SK-N-SH (cell line): ENCODE measurements around the gene RHOBTB1. TPM values are rescaled to one million over a fixed set of nuclear protein-coding genes. Genes with fewer than 3 reads are reported as not detected.

ENCODE experiments used
- CTCF ChIA-PET: fragments of 300-600, 350-600 bp; formaldehyde crosslinking; extraction: SDS; loops from one replicate; lab custom pipeline; 2021; lab: Yijun Ruan, JAX
- POLR2A ChIA-PET: fragments of 350-600 bp; sonication (Branson Sonifier 250); formaldehyde crosslinking; extraction: SDS; loops from one replicate; lab custom pipeline; 2020; ENCODE audit warnings: antibody characterized with exemption, inconsistent platforms; lab: Yijun Ruan, JAX
- DNase-seq: peaks from one replicate; pipeline ENCODE4 v3.0.0; 2012
- H2AFZ ChIP-seq: fragments of 200-600 bp; sonication (generic); 2 replicates; pipeline ENCODE4 v1.8.1; 2016; ENCODE audit warnings: antibody characterized with exemption, mild to moderate bottlenecking, low read depth
- H3F3A ChIP-seq: fragments of 200-600 bp; sonication (generic); replicated peaks from 2 replicates; pipeline ENCODE3; 2016; ENCODE audit warnings: antibody characterized with exemption, mild to moderate bottlenecking; ENCODE audit not compliant: insufficient read depth
- H3K27ac ChIP-seq, 2 experiments: fragments of 200-500 bp in 1 of 2; fragments of 200-600 bp in 1 of 2; sonication (Bioruptor generic) in 1 of 2; sonication (generic), shearing (Covaris generic) in 1 of 2; 2 replicates each; pipeline versions ENCODE4 v1.5.1 to v1.6.1; 2014 to 2016; ENCODE audit warnings: low read depth in 2 of 2, inconsistent platforms in 1 of 2, low read length in 1 of 2, mild to moderate bottlenecking in 1 of 2, mixed read lengths in 1 of 2
- H3K27me3 ChIP-seq: fragments of 200-600 bp; sonication (generic), shearing (Covaris generic); 2 replicates; pipeline ENCODE4 v1.6.1; 2016; ENCODE audit warnings: mixed run types; ENCODE audit not compliant: insufficient read depth
- H3K36me3 ChIP-seq, 2 experiments: fragments of 200-500 bp in 1 of 2; fragments of 200-600 bp in 1 of 2; sonication (Bioruptor generic) in 1 of 2; sonication (generic) in 1 of 2; replicated peaks in 1 of 2; 2 replicates each; pipeline versions ENCODE3 to v1.5.1; 2014 to 2016; ENCODE audit warnings: low read length in 1 of 2, mild to moderate bottlenecking in 1 of 2; ENCODE audit not compliant: insufficient read depth in 2 of 2, control insufficient read depth in 1 of 2
- H3K4me1 ChIP-seq, 2 experiments: fragments of 200-500 bp in 1 of 2; fragments of 200-600 bp in 1 of 2; sonication (Bioruptor generic) in 1 of 2; sonication (generic), shearing (Covaris generic) in 1 of 2; 2 replicates each; pipeline versions ENCODE4 v1.5.1 to v1.6.1; 2014 to 2016; ENCODE audit warnings: low read depth in 1 of 2, low read length in 1 of 2, mixed run types in 1 of 2; ENCODE audit not compliant: insufficient read depth in 2 of 2, control insufficient read depth in 1 of 2
- H3K4me2 ChIP-seq: fragments of 200-600 bp; sonication (generic), shearing (Covaris generic); 2 replicates; pipeline ENCODE4 v1.6.1; 2017; ENCODE audit warnings: mixed run types
- H3K4me3 ChIP-seq, 2 experiments: fragments of 200-500 bp in 1 of 2; fragments of 200-600 bp in 1 of 2; sonication (Bioruptor generic) in 1 of 2; sonication (generic), shearing (Covaris generic) in 1 of 2; 2 replicates each; pipeline versions ENCODE4 v1.5.1 to v1.8.1; 2014 to 2016; ENCODE audit warnings: low read depth in 2 of 2, inconsistent platforms in 1 of 2, low read length in 1 of 2, mild to moderate bottlenecking in 1 of 2, mixed read lengths in 1 of 2, moderate library complexity in 1 of 2
- H3K79me2 ChIP-seq: fragments of 200-600 bp; sonication (generic); 2 replicates; pipeline ENCODE4 v1.8.1; 2017; ENCODE audit warnings: mild to moderate bottlenecking; ENCODE audit not compliant: insufficient read depth
- H3K9ac ChIP-seq: fragments of 200-600 bp; sonication (generic); 2 replicates; pipeline ENCODE4 v1.6.1; 2017; ENCODE audit warnings: mixed run types
- H3K9me2 ChIP-seq: fragments of 200-600 bp; sonication (generic); 2 replicates; pipeline ENCODE4 v1.6.1; 2017; ENCODE audit warnings: mixed run types
- H3K9me3 ChIP-seq: fragments of 200-600 bp; sonication (generic); 2 replicates; pipeline ENCODE4 v1.6.1; 2017; ENCODE audit warnings: mixed run types, mild to moderate bottlenecking, moderate library complexity
- H4K20me1 ChIP-seq: fragments of 200-600 bp; sonication (generic); 2 replicates; pipeline ENCODE4 v1.6.1; 2017; ENCODE audit warnings: mild to moderate bottlenecking, mixed run types; ENCODE audit not compliant: insufficient read depth
- FOXM1 ChIP-seq: IDR thresholded peaks from 2 replicates; pipeline ENCODE4 v1.4.0; 2012; ENCODE audit warnings: low read depth, mild to moderate bottlenecking
- MEF2A ChIP-seq: IDR thresholded peaks from 2 replicates; pipeline ENCODE4 v1.4.0; 2012; ENCODE audit warnings: low read depth, borderline replicate concordance
- MXI1 ChIP-seq: IDR thresholded peaks from 2 replicates; pipeline ENCODE4 v1.6.1; 2012; ENCODE audit warnings: mild to moderate bottlenecking, low read depth, low read length, improper control_type of control experiment
- NFIC ChIP-seq: IDR thresholded peaks from 2 replicates; pipeline ENCODE4 v1.4.0; 2012; ENCODE audit warnings: borderline replicate concordance
- POLR2AphosphoS5 ChIP-seq: IDR thresholded peaks from 2 replicates; pipeline ENCODE4 v1.6.1; 2012; ENCODE audit warnings: low read depth, low read length
- RCOR1 ChIP-seq: fragments of 150-350 bp; IDR thresholded peaks from 2 replicates; pipeline ENCODE4 v1.6.1; 2017; ENCODE audit warnings: antibody characterized with exemption, low read length
- SIN3A ChIP-seq: IDR thresholded peaks from 2 replicates; pipeline ENCODE4 v1.6.1; 2012; ENCODE audit warnings: low read depth, mild to moderate bottlenecking, low read length, moderate library complexity, borderline replicate concordance
- SMC3 ChIP-seq: IDR thresholded peaks from 2 replicates; pipeline ENCODE4 v1.6.1; 2012; ENCODE audit warnings: low read depth, low read length, improper control_type of control experiment
- TCF12 ChIP-seq: IDR thresholded peaks from 2 replicates; pipeline ENCODE4 v1.4.0; 2012
- TEAD4 ChIP-seq: IDR thresholded peaks from 2 replicates; pipeline ENCODE4 v1.4.0; 2012; ENCODE audit warnings: mild to moderate bottlenecking, borderline replicate concordance; ENCODE audit not compliant: insufficient read depth
- USF2 ChIP-seq: fragments of 150-350 bp; IDR thresholded peaks from 2 replicates; pipeline ENCODE4 v1.6.1; 2017; ENCODE audit warnings: antibody characterized with exemption, low read length, low read depth, borderline replicate concordance
- ZBTB33 ChIP-seq: IDR thresholded peaks from 2 replicates; pipeline ENCODE4 v1.4.0; 2012; ENCODE audit warnings: low read depth, borderline replicate concordance
- WGBS: methylation state at CpG from one replicate; pipeline ENCODE4 v1.1.6; 2017; ENCODE audit warnings: low lambda C conversion rate; 5-methylcytosine and 5-hydroxymethylcytosine counted together
- polyA plus RNA-seq, 3 experiments: library from polyadenylated mRNA; depleted of rRNA; stranded (reverse); fragments of >200 nt; gene quantifications; 2 replicates each; pipeline ENCODE4 v1.2.3, GENCODE V29; 2012
- TF ChIP-seq, protein P1 (sequence below): fragments of 200-600 bp; sonication (generic); IDR thresholded peaks from 2 replicates; pipeline ENCODE4 v1.6.1; 2017; ENCODE audit warnings: antibody characterized with exemption, mild to moderate bottlenecking, moderate library complexity
- TF ChIP-seq, protein P2 (sequence below): IDR thresholded peaks from 2 replicates; pipeline ENCODE4 v1.4.0; 2012; ENCODE audit warnings: low read depth, borderline replicate concordance
- TF ChIP-seq, protein P3 (sequence below): IDR thresholded peaks from 2 replicates; pipeline ENCODE4 v1.4.0; 2012; ENCODE audit warnings: low read depth

Gene RHOBTB1
- polyA plus RNA-seq, 1 of the 3 experiments (the other 2 are of a cell fraction): 10.5 TPM

- H3F3A ChIP-seq: peaks cover 12% of the 10 kb centered on the region
- TF ChIP-seq NFIC: no peak
- TF ChIP-seq RCOR1: no peak
- no peak for TF ChIP-seq USF2
- TF ChIP-seq ZBTB33: no peak
- no peak for TF ChIP-seq MXI1
- no peak for TF ChIP-seq FOXM1
- TF ChIP-seq, protein P1, sequence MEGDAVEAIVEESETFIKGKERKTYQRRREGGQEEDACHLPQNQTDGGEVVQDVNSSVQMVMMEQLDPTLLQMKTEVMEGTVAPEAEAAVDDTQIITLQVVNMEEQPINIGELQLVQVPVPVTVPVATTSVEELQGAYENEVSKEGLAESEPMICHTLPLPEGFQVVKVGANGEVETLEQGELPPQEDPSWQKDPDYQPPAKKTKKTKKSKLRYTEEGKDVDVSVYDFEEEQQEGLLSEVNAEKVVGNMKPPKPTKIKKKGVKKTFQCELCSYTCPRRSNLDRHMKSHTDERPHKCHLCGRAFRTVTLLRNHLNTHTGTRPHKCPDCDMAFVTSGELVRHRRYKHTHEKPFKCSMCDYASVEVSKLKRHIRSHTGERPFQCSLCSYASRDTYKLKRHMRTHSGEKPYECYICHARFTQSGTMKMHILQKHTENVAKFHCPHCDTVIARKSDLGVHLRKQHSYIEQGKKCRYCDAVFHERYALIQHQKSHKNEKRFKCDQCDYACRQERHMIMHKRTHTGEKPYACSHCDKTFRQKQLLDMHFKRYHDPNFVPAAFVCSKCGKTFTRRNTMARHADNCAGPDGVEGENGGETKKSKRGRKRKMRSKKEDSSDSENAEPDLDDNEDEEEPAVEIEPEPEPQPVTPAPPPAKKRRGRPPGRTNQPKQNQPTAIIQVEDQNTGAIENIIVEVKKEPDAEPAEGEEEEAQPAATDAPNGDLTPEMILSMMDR: no peak; the same call in 1 of the 2 replicates
- TF ChIP-seq, all 33 proteins: peak for 0
- Histone ChIP-seq H3K9me3 (no peaks in the 10 kb centered on the region), H3K4me2 (no peak overlapping the region), H3K27me3 (no peaks in the 10 kb centered on the region), H2AFZ (no peak overlapping the region), H3K27ac (peak overlapping the region in 1 of 2 experiments; percentile 53; a peak in 1 of 4 replicates), H4K20me1 (no peaks in the 10 kb centered on the region), H3K36me3 (peaks cover 0 to 7% of the 10 kb centered on the region in 2 experiments), H3K4me1 (peaks cover 0 to 11% of the 10 kb centered on the region in 2 experiments; a peak in 3 of 4 replicates), H3K79me2 (peaks cover 21% of the 10 kb centered on the region), H3K9ac (no peak overlapping the region), H3K4me3 (no peak overlapping the region), H3K9me2 (no peaks in the 10 kb centered on the region)
- ChIA-PET POLR2A (no interaction called here), CTCF (no interaction called here)
- WGBS: 100% methylated on average over 4 of the region's 4 CpGs
- DNase-seq: no peak
Measured at GRCh38 chr10:60916025-60916424, 28.0 kb downstream of the RHOBTB1 start.

- peak overlapping the region; percentile 13; the same call in 1 of the 2 replicates for H3K4me2 ChIP-seq
- DNase-seq: no peak
- peak overlapping the region; percentile 7 to 68; a peak in 2 of 4 replicates for H3K27ac ChIP-seq
- peaks cover 21% of the 10 kb centered on the region for H3K79me2 ChIP-seq
- POLR2A ChIA-PET: no interaction called here
- no peaks in the 10 kb centered on the region for H3K9me3 ChIP-seq
- peaks cover 12% of the 10 kb centered on the region for H3F3A ChIP-seq
- WGBS: 74% methylated on average over 1 of the region's 1 CpG
- no peaks in the 10 kb centered on the region for H4K20me1 ChIP-seq
- H3K4me3 ChIP-seq: no peak overlapping the region
- H3K4me1 ChIP-seq: peaks cover 0 to 11% of the 10 kb centered on the region in 2 experiments; a peak in 3 of 4 replicates
- TF ChIP-seq, protein P2, sequence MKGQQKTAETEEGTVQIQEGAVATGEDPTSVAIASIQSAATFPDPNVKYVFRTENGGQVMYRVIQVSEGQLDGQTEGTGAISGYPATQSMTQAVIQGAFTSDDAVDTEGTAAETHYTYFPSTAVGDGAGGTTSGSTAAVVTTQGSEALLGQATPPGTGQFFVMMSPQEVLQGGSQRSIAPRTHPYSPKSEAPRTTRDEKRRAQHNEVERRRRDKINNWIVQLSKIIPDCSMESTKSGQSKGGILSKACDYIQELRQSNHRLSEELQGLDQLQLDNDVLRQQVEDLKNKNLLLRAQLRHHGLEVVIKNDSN: no peak
- TF ChIP-seq POLR2AphosphoS5 (no peak), TEAD4 (peak; percentile 35; the same call in 1 of the 2 replicates), SIN3A (no peak), SMC3 (no peak), TCF12 (peak; percentile 32; the same call in 1 of the 2 replicates), MEF2A (peak; percentile 29; the same call in 1 of the 2 replicates), NFIC (no peak)
- TF ChIP-seq, protein P3, sequence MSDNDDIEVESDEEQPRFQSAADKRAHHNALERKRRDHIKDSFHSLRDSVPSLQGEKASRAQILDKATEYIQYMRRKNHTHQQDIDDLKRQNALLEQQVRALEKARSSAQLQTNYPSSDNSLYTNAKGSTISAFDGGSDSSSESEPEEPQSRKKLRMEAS: no peak
- H3K27me3 ChIP-seq: no peaks in the 10 kb centered on the region
- no peak overlapping the region for H2AFZ ChIP-seq
- no peaks in the 10 kb centered on the region for H3K9me2 ChIP-seq
- no peak overlapping the region for H3K9ac ChIP-seq
- peaks cover 10 to 20% of the 10 kb centered on the region in 2 experiments for H3K36me3 ChIP-seq
- CTCF ChIA-PET: no interaction called here
Measured at GRCh38 chr10:60914690-60915141, 29.3 kb downstream of the RHOBTB1 start.
